ENCODE data around the gene ZCCHC14.

Gene ZCCHC14

GRCh38 chr16:87424266-87424665, 68.6 kb downstream of the ZCCHC14 start:
- DNase-seq, result no peak

- no peak for DNase-seq
Measured at GRCh38 chr16:87423429-87423828, 69.4 kb downstream of the ZCCHC14 start.

GRCh38 chr16:87422106-87422505, 70.7 kb downstream of the ZCCHC14 start:
- no peak for DNase-seq

DNA sequence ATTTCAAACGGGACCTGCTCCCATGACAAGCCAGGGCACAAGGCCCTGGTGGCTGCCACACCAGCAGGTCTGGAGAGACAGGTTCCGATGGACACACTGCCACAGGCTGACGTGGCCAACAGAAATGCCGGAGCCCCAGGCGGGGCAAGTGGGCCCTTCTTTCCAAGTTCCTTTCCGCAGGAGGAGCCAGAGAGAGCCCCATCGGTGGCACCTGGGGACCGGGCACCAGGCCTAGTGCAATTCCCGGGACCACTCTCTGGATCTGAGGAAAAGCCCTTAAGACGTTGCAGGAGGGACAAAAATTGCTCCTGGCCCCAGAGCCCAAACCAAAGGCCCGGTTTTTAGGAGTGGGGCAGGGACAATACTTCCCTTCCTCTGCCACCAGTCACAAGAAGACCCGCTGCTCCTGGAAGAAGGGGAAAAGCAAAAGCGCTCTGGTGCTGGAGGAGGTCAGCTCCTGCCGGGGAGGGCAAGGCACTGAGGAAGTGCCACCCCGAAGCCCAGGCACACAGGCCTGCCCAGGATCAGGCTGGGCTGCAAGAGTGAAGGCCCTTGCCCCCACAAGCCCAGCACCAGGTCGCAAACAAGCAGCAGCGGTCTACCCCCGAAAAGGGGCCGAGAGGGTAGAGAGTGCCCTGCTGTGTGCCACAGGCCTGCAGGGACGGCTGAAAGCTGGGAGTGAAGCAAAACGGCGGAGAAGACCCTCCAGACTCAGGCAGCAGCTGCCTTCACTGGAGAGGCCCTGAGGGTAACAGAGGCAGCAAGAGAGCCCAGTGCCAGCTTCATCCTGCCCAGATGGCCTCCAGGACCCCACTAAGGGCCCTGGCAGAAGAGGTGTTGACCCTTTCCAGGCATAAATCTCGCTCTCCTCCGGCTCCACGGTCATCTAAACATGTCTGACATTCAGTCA, 71.6 kb downstream of the ZCCHC14 start:
- DNase-seq, result no peak

DNA sequence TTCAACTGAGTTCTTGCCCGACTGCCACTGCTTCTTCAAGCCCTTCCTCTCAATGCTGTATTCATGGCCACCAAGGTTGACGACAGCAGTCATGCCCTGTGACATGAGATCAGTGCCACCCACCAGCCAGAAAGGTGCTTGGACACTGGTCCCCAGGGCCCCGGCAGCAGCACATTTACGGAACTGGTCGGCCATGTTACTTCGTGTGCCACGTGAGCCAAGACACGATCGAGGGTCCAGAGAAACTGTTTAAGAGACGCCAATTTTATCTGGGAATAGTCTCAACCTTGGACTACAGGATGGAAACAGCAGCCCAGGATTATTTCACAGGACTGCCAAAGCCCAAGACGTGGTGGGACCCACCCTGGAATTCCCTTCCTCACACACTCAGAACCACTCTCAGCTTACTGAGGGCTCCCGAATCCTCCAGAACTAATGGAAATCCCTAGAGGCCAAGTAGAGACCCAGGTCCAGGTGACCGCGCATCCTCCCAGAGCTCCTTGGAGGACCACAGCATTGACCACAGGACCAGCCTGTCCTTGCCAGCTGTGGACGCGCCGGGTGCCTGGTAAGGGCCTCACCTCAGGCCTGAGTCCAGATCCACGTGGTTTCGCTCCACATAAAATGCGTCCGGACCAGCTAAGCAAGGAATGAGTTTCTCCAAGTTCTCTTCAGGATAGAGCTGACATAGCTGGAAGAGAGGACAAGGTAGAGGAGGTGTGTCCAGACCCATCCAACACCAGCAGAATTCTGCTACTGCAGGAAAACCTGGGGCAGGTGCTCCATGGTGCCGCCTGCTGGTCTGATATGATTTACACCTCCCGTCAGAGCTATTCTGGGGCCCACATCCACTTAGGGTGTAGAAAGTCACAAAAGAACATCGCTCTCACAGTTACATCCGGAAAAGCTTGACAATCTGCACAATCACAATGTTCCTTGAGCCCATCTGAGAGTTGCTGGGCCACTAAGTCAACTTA, 72.5 kb downstream of the ZCCHC14 start:
- no peak for DNase-seq

DNA sequence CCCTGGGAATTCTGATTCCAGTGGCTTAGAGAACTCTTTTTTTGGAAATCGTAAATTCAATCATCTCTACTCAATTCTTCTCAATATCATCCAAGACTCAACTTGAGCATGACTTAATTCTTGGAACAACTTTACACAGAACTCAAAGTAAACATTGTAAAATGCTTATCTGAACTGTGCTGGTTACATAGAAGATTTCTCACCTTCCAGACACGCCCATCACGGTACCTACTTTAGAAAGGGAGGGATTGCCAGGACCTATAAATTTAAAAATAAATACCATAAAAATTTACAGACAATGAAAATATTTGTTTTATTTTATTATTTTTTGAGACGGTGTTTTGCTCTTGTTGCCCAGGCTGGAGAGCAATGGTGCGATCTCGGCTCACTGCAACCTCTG, 74.2 kb downstream of the ZCCHC14 start:
- no peak for DNase-seq

GRCh38 chr16:87418216-87418615, 74.6 kb downstream of the ZCCHC14 start:
- DNase-seq, result no peak

- DNase-seq, result no peak
Measured at GRCh38 chr16:87417528-87417910, 75.3 kb downstream of the ZCCHC14 start.

- DNase-seq, result peak in 1 of 2 donors; percentile 31
Measured at GRCh38 chr16:87416826-87417527, 75.8 kb downstream of the ZCCHC14 start.

DNA sequence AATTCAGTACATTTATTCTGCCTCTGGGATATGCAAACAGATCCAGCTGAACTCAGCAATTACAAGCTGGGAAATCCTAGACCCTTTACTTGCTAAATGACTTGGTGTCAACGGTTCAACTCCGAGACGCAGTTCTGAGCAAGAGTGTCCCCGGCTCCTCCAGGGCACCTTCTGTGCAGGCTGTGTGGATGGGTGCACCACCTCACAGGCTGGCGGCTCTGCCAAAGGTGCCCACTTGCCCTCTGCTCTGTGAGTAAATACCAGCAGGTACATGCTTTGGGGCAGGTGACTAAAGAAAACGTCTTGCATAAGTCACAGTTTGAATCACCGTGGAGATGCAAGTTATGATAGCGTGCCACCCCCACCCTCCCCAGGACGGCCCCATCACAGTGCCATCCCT, 77.4 kb downstream of the ZCCHC14 start:
- DNase-seq, result no peak

DNA sequence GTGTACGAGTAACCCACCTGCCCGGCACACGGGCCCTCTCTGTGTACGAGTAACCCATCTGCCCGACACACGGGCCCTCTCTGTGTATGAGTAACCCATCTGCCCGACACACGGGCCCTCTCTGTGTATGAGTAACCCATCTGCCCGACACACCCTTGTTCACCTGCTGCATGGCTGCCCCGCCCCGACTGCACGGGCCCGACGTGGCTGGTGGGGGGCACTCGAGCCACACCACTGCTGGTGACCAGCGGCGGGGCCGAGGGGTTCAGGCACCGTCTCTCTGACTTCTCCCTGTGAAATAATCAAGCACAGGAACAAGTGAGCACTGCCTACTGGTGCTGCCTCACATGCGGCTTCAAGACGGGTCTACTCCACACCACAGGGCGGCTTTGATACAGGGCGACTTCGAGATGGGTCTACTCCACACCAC, 78.6 kb downstream of the ZCCHC14 start:
- no peak for DNase-seq

- DNase-seq, result no peak
Measured at GRCh38 chr16:87412996-87413421, 79.8 kb downstream of the ZCCHC14 start.

DNA sequence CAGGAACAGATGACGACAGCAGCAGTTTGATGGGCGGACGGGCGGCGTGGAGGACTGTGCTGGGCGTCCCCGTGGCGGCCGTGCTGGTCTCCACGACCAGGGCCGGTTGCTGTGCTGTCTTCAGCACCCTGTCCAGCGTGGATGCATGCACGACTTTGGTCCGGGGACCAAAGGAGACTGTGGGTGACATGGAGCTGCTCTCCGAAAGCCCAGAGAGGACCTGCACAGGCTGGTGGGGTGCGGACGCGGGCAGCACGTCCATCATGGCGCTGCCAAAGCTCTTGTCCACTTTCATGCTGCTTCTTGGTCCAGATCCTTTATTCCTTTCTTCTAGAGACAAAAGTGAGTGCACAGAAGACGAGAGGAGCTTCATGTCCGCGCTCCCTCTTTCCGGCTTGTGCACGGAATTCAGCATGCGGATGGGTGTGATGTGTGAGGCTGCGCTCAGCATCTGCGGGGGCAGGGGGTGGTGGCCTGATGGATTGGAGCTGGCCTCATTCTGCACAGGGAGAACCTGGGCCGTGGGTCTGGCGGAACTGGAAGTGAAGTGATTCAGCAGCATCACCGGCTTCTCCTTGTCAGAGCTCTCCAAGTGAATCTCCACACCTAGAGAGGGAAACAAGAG, 80.3 kb downstream of the ZCCHC14 start:
- no peak for DNase-seq

GRCh38 chr16:87411375-87412271, 81.2 kb downstream of the ZCCHC14 start:
- no peak for DNase-seq

GRCh38 chr16:87410968-87411367, 81.9 kb downstream of the ZCCHC14 start:
- no peak for DNase-seq

GRCh38 chr16:87410530-87410929, 82.3 kb downstream of the ZCCHC14 start:
- DNase-seq, result no peak

DNA sequence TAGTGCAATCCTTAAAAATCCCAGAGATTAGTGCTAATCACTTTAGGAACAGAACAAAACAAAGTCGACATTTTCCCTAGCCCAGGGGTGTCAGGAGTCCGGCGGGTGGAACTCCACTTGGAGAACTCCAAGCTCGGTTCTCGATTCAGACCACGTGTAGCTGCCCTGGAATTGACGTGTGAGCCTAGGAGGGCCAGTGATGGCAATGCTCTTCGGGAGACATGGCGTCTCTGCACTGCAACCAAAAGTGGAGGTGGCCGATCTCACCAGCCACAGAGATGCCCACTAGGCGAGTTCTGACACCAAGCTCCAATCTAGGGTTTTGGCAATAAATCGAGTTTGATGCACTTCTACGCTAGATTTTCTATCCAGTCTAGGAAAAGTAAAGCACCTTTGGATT, 83.0 kb downstream of the ZCCHC14 start:
- DNase-seq, result no peak

DNA sequence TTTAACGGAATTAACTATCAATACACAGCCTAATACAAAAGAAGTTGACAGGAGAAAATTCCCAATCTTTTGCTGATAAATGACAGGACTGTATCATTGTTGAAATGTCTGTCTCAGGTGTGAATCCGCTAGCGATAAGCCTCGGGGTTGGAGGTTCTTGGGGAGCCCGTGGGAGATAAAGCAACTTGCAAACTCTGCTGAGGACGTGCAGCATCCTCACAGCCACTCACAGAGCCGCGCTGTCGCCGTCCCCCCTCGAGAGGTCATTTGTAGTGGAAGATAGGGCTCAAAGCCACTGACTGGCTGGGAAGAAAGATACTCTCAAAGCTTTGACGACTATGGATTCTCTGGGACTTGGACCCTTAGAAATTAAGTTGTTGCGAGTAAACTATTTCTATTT, 83.7 kb downstream of the ZCCHC14 start:
- DNase-seq, result no peak

DNA sequence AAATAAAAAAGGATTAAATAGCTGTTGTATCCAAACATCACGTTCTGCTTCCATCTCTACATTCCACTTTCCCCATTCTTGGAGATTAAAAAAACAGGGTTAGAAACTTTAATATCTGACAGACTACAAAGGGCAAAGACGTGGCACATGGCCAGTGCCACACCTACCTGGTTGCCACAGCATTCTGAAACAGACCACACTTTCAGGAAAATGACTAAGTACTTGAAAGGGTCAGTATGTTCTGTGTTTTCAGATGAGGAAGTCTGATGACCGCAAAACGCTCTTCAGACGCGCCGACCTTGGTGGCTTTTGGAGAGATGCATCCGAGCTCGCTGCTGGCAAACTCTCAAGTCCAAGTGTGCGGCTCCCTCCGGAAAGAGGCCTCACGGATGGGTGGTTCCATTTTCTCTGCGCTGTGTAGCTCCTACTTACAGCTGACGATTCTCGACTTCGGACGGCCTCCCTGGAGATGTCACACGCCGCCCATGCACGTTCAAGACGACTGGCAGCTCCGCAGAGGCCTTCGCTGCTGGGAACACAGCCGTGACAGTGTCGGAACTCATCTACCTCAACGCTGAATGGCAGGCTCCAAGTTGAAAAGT, 85.2 kb downstream of the ZCCHC14 start:
- no peak for DNase-seq

DNA sequence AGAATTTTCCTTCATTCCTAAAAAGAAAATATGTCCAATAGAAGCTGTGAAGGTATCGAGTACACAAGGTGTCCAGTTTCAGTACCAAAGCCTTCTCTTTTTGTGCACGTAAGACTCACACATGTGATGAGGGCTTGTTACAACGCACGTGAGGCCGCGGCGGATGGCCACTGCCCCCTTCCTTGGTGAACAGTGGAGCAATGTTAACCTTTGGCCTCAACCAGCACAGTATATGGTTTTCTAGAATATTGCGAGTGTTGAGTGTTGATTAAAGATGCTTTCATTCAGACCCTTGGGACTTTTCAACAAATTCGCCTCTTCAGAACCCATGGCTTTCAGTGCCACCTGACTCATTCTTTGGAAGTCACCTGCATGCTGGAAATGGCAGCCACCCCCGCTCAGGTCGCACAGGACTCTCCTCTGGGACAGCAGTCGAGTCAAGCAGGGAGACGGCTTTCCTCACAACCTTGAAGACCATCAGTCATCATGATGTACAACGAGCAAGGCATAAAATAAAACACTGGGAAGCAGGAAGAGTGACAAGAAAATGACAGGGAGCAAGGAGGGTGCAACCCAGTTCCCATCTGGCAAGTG, 86.2 kb downstream of the ZCCHC14 start:
- no peak for DNase-seq
